Left renal cortex interstitium (tissue), 4 donors: ENCODE results near the gene GABRA4. TPM values are rescaled to one million over a fixed set of nuclear protein-coding genes. Genes with fewer than 3 reads are reported as not detected.

ENCODE experiments used
- DNase-seq, 4 donors: peaks; one replicate each; pipeline ENCODE4 v3.0.0-alpha.2; 2013; ENCODE audit warnings: low read depth in 4 of 4, low spot score in 2 of 4, missing footprints in 1 of 4
- polyA plus RNA-seq, 4 donors: library from polyadenylated mRNA; unstranded; fragments of 120-200 nt; gene quantifications; one replicate each; pipeline ENCODE4 v1.2.1, GENCODE V29; 2013; ENCODE audit not compliant: insufficient read length in 4 of 4

Gene GABRA4
- polyA plus RNA-seq, 4 donors, result 0.06 to 0.13 (median 0.10) TPM

DNA sequence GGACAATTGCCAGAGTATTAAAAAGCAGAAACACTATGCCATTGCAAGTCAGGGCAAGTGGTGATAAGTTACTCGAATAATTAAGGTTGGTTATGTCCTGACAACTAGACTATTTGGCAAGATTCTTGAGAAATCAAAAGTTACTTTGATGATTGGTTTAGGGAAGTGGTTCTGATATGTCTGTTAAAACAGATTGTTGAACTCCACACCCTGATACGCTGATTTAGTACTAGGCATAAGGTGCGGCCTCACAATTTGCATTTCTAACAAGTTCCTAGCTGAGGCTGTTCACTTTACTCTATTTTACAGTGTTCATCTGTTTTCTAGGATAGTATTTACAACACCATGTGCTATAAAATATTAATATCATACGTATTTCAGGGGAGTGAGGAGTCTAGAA lies 12.5 kb downstream of the GABRA4 start:
- DNase-seq, result no peak

DNA sequence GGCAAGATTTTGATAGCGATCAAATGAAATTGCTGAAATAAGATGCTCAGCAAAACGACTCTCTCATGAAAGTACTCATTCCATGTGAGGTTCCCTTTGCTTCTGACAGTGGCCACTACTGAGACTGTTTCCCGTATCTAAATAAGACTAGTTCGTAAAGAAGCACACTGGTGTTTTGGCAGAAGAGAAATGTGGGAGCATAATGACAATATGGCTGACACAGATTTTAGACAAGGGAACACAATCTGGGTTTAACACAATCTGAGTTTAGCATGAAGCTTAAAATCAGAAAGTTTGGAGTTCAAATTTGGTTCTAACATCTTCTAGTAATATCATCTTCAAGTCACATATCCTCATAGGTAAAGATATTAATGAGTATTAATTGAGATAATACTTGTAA lies 13.7 kb downstream of the GABRA4 start:
- DNase-seq, result no peak

DNA sequence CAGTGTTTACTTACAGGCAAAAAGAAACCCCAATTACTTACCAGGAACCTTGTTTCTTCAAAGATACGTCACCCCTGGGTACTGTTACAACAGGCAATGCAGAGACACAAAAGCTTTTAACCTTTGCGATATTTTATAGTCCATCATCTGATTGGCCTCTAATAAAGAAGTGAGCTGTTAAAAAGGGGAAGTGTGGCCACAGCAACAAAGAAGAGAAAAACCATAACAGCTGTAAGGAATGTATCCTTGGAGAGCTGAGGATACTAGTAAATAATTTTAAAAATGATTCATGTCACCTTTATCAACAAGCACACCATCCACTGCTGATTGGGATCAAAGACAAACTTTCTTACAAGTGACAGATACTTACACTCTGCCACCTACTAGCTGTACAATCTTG lies 14.1 kb downstream of the GABRA4 start:
- no peak for DNase-seq

DNA sequence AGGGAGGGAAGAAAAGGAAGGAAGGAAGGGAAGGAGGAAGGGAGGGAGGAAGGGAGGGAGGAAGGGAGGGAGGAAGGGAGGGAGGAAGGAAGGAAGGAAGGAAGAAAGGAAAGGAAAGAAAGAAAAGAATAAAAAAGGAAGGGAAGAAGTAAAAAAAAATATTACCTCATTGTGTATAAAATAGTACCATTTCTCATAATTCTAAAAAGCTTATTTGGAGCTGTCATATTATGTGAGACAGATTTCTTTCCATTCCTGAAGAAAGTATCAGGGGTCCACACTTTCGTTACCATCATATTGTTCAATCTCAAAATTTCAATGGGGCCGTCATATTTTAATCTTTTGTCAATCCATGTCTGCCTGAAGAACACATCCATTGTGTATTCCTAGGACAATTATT lies 16.1 kb downstream of the GABRA4 start:
- no peak for DNase-seq

DNA sequence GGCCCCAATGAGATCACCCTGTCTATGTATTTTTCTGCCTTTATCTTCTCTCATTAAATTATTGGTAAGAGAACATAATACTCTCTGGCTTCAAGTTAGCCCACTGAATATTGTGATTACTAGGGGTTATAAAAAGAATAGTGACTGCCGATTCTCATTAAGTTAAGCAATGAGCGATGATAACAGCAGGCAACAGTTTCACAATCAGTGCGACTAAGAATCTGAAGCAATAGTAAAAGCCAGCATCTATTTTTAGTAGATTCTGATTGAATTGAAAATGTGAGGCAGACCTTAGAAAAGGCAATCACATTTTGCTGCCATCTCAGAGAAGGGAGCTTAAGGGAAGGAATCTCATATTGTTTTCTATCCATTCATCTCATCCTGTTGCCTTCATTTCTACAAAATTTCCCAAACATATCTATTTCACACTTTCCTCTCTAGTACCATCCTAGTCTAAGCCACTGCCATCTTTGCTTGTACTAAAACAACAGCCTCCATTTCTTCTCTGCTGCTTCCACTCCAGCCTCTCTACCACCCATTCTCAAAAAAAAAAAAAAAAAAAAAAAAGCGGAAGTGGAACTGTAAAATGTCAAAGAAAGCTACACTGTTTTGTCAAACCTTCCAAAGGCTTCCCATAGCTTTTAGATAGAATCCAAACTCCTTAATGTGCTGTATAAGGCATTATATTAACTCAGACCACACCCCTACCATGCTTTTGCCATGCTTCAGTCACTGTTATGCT lies 17.4 kb downstream of the GABRA4 start:
- DNase-seq, result no peak

DNA sequence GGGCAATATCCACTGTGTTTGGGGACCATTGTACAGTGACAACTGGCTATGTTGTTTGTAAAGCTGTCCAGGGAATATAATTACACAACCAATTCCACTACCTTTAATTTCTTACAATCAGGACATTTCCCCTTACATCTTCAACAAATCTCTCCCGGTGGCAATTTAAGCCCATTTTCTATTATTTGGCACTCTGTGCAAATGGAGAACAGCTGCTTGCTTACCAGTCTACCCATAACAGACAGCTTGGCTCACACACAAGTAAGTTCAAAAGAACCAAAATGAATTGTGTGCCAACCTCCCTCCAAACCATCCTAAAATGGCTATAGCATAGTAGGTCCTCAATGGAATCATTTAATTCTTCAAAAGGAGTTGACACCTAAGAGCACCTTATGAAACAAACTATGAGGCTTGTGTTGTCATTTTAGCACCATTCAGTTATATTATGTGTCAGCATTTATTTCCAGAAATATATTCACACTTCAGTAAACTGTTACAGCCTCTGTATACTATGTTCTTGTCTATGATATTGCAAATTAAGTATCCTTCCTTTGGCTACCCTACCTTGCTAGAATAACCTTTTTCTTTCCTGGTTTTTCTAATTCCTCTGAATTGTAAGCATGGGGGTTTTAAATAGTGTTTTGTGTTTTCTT lies 18.4 kb downstream of the GABRA4 start:
- no peak for DNase-seq

DNA sequence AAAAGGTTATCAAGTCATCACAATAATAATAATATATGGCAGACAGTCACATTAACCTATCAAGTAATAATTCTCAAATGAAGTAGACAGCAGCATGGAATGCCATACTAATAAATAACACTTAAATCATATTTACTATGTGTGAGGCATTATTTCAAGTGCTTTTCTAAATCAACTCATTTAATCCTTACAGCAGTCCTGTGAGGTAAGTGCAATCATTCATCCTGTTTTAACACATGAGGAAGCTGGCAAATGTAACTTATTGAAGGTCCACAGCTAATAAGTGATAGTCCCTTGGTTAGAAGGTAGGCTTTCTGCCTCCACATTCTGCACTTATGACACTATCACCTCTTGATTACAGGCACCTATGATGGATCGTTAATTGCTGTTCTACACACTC lies 24.5 kb downstream of the GABRA4 start:
- no peak for DNase-seq

DNA sequence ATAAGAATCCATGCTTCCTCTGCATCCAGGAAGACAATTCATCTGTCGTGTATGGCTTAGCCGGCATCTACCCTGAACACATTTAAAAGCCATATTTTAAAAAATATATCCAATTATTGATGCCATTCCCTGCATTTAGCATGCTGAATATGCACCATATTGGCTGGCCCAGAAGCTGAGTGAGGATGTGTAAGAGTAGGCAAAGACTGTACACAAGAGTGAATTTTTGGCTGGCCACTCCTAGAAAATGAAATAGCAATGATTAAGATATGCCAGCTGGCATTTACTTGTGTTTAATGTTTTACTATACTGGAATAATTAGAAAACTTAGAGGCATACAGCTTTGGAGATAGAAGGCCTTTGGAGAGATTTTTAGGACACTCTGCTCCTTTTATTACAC lies 25.8 kb downstream of the GABRA4 start:
- no peak for DNase-seq

DNA sequence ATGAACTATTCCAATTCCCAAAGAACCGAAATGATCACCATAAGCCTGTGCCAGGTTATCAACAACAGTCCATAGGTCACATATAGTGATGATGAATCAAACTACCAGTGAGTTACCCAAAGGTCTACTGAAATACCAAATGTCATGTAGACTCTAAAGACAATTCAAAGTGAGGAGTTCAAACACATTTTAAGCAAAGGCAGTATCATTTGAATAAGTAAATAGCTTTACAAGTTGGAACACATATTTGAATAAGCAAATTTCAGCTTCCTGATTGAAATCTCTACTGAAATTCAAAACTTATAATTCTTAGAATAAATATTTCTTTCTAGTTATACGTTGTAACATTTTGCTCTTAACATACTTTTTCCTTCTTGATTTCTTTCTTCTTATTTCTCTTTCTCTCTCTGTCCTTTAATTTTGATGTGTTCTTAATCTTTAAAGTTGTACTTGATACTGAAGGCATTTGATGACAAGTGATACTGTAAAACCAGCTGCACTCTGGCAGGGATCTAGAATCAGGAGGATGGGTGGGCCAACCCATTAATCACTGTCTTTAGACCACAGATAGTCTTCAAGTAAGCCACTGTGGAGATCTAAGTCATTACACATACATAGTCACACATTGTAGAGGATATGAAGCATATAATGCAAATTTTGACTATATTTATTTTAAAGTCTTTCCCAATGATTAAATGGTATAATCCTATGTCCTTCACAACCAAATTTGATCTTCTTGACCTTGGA lies 34.5 kb downstream of the GABRA4 start:
- DNase-seq, result no peak

DNA sequence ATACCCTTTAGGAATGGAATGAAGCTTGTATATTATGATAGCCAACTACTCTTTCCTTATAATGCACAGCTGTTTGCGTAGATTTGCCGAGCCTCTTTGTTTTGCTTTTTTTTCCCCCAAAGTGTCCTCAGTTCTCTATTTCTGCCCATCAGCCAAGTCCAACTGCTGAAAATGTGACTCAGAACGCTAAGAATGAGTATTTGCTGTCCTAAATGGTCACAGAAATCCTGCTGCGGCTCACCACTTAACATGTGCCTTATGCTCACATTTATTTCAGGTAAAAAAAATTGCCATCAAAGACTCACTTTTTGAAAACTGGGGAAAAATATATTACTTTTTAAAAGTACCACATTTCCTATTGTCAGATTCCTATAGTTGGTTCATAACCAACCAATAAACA lies 36.9 kb downstream of the GABRA4 start:
- no peak for DNase-seq

DNA sequence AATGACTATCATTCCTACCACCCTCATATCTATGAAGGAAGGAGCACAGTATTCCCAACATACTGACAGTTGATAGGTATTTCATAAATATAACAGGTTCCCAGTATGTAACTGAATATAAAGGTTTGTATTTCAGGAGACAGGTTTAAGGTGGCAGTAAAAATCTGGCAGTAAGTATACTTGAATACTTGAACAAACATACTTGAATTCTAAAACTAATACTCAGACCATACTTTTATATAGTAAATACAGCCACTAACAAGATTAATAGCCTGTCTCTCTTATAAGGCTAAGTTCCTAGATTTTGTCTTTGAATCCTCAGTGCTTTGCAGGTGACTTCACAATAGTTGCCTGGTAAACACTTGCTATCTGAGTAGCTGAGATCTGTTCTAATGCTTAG lies 37.8 kb downstream of the GABRA4 start:
- DNase-seq, result no peak

DNA sequence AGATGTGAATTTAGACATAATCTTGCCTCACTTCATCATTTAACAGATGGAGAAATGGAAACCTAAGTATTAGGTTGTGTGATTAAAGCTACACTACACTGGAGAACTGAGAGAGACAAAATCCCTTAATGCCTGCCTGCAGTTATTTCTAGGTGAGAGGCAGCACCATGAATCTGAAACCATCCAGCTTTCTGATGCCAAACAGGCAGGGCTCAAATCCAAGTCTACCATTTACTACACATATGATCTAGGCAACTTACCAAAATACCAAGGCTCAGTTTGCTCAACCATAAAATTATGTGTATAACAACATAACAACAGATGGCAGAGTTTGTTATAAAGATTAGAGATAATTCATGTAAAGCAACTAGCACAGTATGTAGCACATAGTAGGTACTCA lies 38.7 kb downstream of the GABRA4 start:
- DNase-seq, result no peak

DNA sequence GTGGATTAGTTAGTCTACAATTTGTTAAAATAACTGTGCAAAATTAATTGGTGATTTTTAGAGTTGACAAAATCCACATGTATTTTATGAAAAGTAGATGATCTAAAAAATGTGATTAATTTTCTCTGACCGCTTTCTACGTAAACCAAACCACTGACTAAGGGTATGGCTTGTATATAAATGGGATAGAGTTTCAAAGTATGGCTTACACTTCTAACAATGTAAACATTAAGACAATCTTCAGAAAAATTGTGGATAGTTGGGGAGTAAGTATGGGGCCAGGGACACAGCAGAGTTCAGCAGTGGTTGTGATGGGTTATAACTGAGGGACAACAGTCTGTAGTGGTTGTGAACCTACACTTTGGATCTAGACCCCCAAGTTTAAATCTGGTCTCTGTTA lies 39.8 kb downstream of the GABRA4 start:
- no peak for DNase-seq

DNA sequence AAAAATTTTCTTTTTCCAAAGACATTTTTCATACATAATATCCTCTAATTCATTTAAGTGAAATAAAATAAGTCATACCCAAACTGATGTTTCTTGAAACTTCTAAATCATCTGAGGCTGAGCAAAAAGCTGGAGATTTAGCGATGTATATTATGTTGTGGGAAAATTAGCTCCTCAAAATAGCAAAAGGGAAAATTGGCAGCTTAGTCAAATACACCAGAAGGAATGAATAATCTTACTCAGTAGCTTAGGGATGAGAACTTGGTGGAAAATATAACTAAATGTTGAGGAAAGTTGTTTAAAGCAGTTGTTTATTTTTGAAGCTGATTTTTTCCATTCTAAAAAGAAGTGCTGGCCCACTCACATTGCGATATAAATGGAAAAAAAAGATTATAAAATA lies 40.9 kb downstream of the GABRA4 start:
- DNase-seq, result no peak

DNA sequence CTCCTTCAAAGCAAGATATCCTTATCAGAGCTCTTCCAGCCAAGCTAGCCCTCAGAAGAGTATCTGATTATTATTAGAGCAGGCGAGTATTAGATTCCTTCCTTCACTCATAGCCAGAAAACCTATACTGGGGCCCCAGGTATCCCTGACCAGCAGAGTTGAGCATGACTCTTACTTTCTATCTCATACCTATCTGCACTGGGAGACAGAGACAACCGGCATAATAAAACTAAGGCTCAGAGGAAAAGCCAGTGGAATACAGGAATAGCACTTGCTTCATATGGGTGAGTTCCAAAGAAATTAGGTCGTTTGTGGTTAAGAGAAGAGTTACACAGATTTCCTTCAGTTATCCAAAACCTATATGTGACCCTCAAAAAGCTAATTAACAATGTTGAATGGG lies 42.6 kb downstream of the GABRA4 start:
- no peak for DNase-seq

DNA sequence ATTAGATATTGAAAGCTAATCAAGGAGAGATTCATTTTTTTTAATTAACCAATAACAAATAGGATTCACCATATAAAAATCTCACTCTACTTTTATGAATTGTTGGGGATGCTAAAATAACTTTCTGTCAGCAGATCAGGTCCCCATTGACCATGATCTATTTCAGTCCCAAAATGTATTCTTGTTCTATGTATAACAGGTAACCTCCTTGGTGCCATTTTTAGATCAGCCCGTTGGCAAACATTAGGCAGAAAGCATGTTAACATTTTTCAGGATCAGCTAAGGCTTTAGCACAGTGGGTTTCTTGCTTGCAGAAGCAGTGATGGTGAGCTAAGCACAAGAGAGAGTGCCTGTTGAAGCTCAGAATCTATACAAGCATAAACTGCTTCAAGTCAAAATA lies 43.6 kb downstream of the GABRA4 start:
- DNase-seq, result no peak

DNA sequence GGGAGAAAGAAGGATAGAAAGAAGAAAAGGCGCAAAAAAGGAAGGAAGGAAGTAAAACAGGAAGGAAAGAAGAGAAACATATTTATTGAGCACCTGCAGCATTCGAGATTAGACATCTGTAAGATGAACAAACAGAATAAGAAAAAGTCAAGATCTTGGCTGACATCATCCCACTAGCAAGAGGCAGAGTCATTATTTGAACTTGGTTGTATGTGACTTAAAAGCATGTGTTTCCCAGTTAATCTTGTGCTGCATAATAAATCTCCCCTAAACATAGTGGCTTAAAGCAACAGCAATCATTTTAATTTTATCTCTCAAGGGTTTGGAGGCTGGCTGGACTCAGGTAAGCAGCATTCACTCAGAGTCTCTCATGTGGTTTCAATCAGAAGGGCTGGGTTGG lies 45.8 kb downstream of the GABRA4 start:
- DNase-seq, result no peak

DNA sequence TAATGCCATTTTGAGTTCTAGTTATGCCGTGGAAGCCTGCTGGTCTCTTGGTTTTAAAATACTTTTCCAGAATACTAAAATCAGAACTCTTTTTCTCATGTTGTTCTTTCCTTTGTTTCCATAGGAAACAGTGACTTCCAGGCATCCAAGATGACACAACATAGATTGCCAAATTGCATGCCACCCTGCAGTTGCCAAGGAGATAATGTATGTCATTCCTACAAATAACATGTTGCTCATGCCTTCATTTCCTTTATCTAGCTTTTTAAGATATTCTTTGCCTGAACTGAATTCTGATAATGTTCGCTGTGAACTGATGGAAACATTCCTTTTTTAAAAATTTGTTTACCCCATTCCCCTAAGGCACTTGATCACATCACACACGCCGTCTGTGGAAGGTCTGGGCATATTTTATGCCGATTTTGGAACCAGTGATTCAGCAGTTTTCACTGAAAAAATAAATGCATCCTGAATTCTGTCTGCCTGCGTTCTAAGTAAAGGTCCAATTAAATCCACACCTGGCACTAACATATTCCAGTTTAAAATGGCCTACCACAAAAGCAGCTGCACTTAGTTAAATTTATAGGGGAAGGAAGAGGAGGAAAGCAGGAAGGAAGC lies 46.4 kb downstream of the GABRA4 start:
- no peak for DNase-seq

DNA sequence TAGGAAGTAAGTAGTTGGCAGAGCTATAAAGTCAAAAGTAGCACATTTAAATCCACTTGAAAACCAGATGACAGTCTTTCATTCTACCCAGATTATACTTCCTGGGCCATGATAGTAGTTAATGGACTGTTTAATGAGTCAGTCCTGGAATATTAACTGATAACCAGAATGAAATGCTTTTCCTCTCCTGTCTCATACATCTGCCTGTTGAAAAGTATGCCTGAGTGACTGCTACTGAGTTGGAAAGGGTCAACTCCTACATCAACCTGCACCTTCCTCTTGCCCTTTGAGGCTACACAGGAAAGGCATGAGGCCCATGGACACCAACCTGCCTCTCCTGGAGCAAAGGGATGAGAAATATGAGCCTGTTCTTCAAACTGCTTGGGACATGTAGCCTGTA lies 48.3 kb downstream of the GABRA4 start:
- no peak for DNase-seq

DNA sequence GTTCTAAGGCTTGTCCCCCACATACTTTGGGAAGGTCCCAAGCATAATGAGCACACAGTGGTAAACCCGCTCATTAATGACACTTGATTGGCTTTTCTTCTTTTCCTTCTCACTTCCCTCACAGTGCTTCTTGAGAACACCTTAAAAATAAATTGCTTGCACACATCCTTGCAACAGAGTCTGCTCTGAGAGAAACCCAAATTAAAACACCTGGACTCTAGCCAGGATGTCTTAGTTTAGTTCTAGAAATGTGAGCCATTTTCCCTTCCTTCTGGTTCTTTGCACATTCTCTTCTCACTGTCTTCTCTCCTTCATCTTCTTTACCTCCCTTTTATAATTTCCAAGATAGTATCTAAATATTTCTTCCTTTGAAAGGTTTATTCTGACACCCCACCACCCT lies 49.0 kb downstream of the GABRA4 start:
- DNase-seq, result no peak

DNA sequence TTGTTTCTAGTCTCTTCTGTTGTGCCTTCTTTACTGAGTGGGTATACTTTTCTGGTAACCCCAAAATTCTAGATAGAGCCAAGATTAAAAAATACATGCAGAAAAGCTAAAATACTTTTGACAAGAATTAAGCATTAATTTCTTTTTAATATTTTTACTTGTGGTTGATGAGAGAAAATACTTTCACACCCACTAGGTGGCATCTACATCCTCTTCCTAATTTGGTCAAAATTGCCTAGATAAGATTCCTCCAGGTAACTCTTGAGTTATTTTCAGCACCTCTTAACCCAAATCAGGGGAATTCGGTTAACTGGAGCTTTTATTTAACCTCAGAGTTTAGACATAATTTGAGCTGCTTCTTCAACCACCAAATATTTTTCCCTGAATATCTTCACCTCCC lies 55.9 kb downstream of the GABRA4 start:
- no peak for DNase-seq

DNA sequence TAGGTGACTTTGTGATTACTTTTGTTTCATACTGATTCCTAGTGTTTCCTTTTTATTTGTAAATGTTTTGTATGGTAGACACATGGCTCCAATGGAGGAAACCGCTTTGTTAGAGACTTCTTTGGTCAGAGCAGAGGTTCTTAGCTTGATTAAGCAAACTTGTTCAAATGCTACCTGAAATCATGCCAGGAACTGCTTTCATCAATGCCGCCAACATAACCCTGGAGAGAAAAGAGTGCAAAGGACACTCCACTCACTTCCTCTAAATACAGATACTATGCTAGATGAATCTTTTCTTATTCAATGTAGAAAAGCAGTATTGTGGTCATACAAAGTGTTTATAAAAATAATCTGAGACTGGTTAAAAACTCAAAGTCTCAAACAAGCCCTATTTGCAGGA lies 58.7 kb downstream of the GABRA4 start:
- no peak for DNase-seq
